HUES6 (cell line): ENCODE measurements around the gene VPS13D.

Experiments
- H3K27ac ChIP-seq: 2 replicates; pipeline ENCODE4 v1.7.0; 2013; ENCODE audit warnings: low read depth, mild to moderate bottlenecking, low read length, inconsistent platforms
- H3K27me3 ChIP-seq: 2 replicates; pipeline ENCODE4 v1.6.1; 2013; ENCODE audit warnings: low read length; ENCODE audit not compliant: control insufficient read depth, insufficient read depth
- H3K36me3 ChIP-seq: 2 replicates; pipeline ENCODE4 v1.6.1; 2013; ENCODE audit warnings: low read length; ENCODE audit not compliant: control insufficient read depth, insufficient read depth
- H3K4me1 ChIP-seq: 2 replicates; pipeline ENCODE4 v1.6.1; 2013; ENCODE audit warnings: low read length; ENCODE audit not compliant: control insufficient read depth, insufficient read depth
- H3K4me3 ChIP-seq: 2 replicates; pipeline ENCODE4 v1.5.1; 2013; ENCODE audit warnings: low read depth, low read length
- H3K9ac ChIP-seq: one replicate; pipeline ENCODE4 v1.6.1; 2013; ENCODE audit warnings: mild to moderate bottlenecking, low read length
- H3K9me3 ChIP-seq: 2 replicates; pipeline ENCODE4 v1.6.1; 2013; ENCODE audit warnings: low read depth, low read length; ENCODE audit not compliant: control insufficient read depth, insufficient read depth

The VPS13D gene

DNA sequence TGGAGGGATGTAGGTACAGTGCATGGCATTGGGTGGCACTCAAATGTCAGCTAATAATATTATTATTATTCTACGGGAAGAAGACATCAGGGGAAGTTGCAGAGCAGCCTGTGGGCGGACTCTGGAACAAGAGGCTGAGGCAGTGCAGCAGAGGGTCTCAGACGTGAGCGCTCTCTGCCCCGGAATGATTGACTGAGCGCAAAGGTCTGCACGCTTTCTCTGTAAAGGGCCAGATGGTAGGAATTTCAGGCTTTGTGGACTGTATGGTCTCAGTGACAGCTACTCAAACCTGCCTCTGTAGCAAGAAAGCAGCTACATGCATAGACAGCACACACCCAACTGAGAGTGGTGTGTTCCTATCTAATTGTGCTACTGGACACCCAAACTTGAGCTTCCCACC, 29.6 kb upstream of the VPS13D start:
- Histone ChIP-seq H3K27me3 (no peaks in the 10 kb centered on the region), H3K4me3 (no peak overlapping the region), H3K36me3 (no peaks in the 10 kb centered on the region), H3K9me3 (no peaks in the 10 kb centered on the region), H3K9ac (no peak overlapping the region), H3K27ac (no peak overlapping the region), H3K4me1 (peaks cover 24% of the 10 kb centered on the region)

DNA sequence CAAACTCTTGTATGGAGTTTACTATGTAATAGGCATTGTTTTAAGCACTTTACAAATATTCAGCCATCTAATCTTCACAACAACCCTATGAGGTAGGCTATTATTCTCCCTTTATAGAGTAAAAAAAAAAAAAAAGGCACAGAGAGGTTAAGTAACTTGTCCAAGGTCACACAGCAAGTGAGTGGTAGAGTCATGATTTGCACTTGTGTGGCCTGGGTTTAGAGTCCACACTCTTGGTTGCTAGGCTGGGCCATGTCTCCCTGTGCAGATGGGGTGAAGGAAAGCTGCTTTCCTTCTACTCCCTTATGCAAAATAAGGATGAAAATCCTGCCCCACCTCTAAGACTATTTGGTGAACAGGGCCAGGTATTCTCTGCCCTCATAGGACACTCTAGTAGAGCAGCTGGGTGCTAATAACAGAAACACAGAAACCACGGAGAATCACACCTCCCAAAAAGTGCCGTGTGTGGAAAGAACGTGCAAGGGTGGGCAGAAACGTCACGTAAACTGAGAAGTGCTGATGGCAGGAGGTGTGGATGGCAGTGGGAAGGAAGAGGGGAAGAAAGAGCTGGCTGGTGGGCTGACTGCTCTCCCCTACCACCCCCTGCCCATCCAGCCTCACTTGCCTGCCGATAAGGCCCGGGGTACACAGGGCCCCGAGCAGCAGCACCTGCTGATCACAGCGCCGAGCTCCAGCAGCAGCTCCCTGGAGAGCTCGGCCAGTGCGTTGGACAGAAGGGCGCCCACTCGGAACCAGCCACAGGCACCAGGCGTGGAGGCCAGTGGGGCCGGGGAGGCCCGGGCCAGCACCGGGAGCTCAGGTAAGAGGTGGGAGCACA, 28.3 kb upstream of the VPS13D start:
- Histone ChIP-seq H3K27ac (no peak overlapping the region), H3K27me3 (no peaks in the 10 kb centered on the region), H3K9ac (no peak overlapping the region), H3K4me3 (no peak overlapping the region), H3K36me3 (no peaks in the 10 kb centered on the region), H3K4me1 (peaks cover 21% of the 10 kb centered on the region), H3K9me3 (no peaks in the 10 kb centered on the region)

DNA sequence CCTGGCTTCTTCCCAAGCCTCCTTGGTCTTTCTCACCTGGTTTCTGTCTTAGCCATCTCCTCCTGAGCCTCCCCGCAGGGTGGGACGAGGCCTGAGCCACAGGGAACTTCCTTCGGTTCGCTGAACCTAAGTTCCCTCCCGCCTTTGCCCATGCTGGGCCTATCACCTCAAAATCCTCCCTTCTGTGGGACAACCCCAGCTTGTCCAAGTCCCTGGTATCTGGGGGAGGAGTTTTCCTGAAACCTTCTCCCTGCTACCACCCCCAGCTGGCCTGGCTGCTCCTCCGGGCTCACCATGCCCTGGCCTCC, 27.7 kb upstream of the VPS13D start:
- no peaks in the 10 kb centered on the region for H3K36me3 ChIP-seq

DNA sequence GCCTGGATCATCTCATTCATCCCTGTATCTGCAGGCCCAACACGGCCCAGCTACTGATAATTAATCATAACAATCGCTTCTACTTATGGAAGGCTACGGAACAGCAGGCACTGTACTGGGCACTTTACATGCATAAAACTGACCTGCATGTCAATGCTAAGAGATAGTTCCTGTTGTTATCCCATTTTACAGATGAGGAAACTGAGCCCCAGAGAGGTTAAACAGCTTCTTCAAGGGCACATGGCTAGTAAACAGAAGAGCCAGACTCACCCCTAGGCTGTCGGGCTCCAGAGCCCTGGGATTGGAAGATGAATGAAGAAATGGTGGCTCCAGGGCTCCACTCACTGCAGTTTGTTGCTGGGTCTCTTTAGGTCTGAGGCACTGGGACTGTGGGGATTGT, 27.3 kb upstream of the VPS13D start:
- Histone ChIP-seq H3K4me3 (no peak overlapping the region), H3K9me3 (no peaks in the 10 kb centered on the region), H3K36me3 (no peaks in the 10 kb centered on the region), H3K27ac (no peak overlapping the region), H3K4me1 (peaks cover 20% of the 10 kb centered on the region), H3K27me3 (no peaks in the 10 kb centered on the region), H3K9ac (no peak overlapping the region)

More for the DNA sequence above, 27.7 kb upstream of the VPS13D start:
- Histone ChIP-seq H3K4me3 (no peak overlapping the region), H3K4me1 (peaks cover 20% of the 10 kb centered on the region), H3K27me3 (no peaks in the 10 kb centered on the region), H3K9ac (no peak overlapping the region), H3K9me3 (no peaks in the 10 kb centered on the region), H3K27ac (no peak overlapping the region)

DNA sequence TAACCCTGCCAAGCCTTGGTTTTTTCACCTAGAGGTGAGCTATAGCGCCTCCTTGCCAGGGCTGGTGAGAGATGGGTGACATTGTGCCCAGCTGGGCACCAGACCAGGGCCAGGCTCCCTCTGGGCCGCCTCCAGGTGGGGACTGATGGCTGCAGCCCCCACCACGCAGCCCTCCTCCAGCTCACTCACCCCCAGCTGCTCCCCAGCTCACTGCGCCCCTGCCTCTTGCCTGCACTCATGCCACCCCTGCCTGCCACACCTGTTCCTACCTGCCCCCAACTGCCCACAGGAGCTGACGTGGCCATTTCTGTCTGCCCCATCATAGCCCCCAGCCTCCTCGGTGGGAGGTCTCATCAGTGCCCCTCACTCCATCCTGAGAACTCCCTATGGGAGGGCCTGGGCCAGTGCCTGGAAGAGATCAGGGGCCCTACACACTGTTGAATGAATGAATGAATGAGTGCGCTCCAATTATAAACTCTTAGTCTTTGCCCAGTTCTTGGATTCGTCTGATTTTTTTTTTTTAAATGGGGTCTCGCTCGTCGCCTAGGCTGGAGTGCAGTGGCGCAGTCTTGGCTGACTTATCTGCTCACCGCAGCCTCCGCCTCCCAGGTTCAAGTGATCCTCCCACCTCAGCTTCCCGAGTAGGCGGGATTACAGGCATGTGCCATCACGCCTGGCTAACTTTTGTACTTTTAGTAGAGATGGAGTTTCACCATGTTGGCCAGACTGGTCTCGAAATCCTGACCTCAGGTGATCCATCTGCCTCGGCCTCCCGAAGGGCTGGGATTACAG, 26.4 kb upstream of the VPS13D start:
- no peak overlapping the region for H3K4me3 ChIP-seq
- H3K27me3 ChIP-seq = no peaks in the 10 kb centered on the region
- no peak overlapping the region for H3K27ac ChIP-seq
- H3K9ac ChIP-seq = no peak overlapping the region
- H3K9me3 ChIP-seq = no peaks in the 10 kb centered on the region
- H3K4me1 ChIP-seq = peaks cover 26% of the 10 kb centered on the region
- no peaks in the 10 kb centered on the region for H3K36me3 ChIP-seq

DNA sequence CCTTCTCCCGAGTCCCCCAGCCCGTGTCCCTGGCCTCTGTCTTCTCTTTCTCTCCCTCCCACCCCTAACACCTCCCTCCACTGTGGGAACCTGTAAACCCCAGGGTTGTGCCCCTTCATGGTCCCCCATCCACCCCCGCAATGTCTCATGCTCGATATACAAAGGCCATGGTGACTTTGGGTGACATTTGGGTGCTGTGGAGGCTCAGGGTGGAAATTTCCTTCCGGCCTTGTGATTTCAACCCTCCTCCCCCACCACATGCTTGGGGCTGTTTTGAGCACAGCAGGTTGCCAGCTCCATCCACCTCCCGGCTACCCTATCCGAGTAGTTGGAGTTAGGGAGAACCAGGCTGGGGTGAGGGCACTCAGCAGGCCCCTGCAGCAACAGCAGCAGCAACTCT, 25.7 kb upstream of the VPS13D start:
- H3K36me3 ChIP-seq = no peaks in the 10 kb centered on the region
- no peaks in the 10 kb centered on the region for H3K27me3 ChIP-seq
- no peak overlapping the region for H3K9ac ChIP-seq
- H3K9me3 ChIP-seq = no peaks in the 10 kb centered on the region
- peaks cover 24% of the 10 kb centered on the region for H3K4me1 ChIP-seq
- H3K4me3 ChIP-seq = no peak overlapping the region
- no peak overlapping the region for H3K27ac ChIP-seq

DNA sequence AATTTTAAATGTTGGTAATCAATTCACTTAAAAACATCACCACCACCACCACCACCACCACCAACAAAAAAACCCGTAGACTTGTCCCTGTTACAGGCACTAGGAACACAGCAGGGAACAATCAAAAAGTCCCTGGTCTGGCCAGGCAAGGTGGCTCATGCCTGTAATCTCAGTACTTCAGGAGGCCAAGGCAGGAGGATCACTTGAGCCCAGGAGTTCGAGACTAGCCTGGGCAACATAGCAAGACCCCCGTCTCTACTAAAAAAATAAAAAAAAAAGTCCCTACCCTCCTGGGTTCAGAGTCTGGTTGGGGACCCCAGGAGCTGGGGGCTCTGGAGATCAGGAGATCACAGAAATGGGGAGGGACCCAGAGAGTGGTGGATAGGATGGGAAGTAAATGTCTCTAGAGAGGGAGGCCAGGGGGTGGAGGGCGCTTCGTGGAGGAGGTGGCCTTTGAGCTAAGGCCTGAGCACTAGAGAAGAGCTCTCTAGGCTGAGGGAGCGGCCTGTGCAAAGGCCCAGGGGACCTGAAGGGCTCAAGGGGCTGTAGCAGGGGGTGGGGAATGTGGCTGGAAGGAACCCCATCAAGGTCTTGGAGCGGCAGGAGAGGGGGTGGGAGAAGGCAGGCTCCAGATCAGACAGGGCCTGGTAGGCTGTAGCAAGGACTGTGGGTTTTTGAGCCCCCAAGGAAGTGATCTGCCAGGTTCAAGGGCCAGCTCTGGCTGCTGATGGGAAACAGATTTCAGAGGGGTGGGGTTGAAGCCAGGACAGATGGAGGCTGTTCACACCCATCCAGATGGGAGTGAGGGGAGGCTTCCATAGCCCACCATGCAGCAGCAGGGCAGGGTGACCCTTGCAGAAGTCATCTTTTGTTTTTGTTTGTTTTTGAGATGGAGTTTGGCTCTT, 24.8 kb upstream of the VPS13D start:
- H3K9me3 ChIP-seq = no peaks in the 10 kb centered on the region
- H3K9ac ChIP-seq = no peak overlapping the region
- H3K4me3 ChIP-seq = no peak overlapping the region
- no peaks in the 10 kb centered on the region for H3K36me3 ChIP-seq
- peaks cover 19% of the 10 kb centered on the region for H3K4me1 ChIP-seq
- H3K27ac ChIP-seq = no peak overlapping the region
- H3K27me3 ChIP-seq = no peaks in the 10 kb centered on the region

DNA sequence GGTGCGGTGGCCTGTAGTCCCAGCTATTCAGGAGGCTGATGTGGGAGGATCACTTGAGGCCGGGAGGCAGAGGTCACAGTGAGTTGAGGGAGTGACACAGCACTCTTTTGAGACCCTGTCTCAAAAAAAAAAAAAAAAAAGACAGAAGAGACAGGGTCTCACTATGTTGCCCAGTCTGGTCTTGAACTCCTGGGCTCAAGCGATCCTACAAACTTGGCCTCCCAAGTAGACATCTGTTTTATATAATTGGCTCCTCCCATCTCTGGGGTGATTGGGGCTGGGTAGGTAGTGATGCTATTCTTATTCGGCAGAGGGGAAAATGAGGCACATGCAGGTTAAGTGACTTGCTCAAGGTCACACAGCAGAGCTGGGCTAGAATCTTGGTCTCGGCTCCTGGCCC, 23.6 kb upstream of the VPS13D start:
- Histone ChIP-seq H3K27ac (no peak overlapping the region), H3K9me3 (no peaks in the 10 kb centered on the region), H3K9ac (no peak overlapping the region), H3K27me3 (no peaks in the 10 kb centered on the region), H3K4me1 (peaks cover 19% of the 10 kb centered on the region), H3K36me3 (no peaks in the 10 kb centered on the region), H3K4me3 (no peak overlapping the region)

DNA sequence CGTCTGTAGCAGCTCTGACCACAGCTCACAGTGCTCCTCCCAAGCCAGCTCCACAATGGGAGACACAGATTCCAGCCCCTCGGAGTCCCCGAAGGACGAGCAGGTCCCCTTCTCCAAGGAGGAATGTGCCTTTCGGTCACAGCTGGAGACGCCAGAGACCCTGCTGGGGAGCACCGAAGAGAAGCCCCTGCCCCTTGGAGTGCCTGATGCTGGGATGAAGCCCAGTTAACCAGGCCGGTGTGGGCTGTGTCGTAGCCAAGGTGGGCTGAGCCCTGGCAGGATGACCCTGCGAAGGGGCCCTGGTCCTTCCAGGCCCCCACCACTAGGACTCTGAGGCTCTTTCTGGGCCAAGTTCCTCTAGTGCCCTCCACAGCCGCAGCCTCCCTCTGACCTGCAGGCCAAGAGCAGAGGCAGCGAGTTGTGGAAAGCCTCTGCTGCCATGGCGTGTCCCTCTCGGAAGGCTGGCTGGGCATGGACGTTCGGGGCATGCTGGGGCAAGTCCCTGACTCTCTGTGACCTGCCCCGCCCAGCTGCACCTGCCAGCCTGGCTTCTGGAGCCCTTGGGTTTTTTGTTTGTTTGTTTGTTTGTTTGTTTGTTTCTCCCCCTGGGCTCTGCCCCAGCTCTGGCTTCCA, 22.9 kb upstream of the VPS13D start:
- no peaks in the 10 kb centered on the region for H3K36me3 ChIP-seq
- H3K9me3 ChIP-seq = no peaks in the 10 kb centered on the region
- H3K27me3 ChIP-seq = no peaks in the 10 kb centered on the region
- H3K27ac ChIP-seq = peak overlapping the region; percentile 34; the same call in 1 of the 2 replicates
- H3K9ac ChIP-seq = no peak overlapping the region
- H3K4me1 ChIP-seq = peaks cover 19% of the 10 kb centered on the region
- H3K4me3 ChIP-seq = no peak overlapping the region

DNA sequence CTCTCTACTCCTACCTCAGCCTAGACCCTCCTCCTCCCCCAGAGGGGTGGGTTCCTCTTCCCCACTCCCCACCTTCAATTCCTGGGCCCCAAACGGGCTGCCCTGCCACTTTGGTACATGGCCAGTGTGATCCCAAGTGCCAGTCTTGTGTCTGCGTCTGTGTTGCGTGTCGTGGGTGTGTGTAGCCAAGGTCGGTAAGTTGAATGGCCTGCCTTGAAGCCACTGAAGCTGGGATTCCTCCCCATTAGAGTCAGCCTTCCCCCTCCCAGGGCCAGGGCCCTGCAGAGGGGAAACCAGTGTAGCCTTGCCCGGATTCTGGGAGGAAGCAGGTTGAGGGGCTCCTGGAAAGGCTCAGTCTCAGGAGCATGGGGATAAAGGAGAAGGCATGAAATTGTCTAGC, 21.6 kb upstream of the VPS13D start:
- H3K4me1 ChIP-seq = peaks cover 19% of the 10 kb centered on the region
- H3K9me3 ChIP-seq = no peaks in the 10 kb centered on the region
- H3K4me3 ChIP-seq = no peak overlapping the region
- no peaks in the 10 kb centered on the region for H3K27me3 ChIP-seq
- no peak overlapping the region for H3K9ac ChIP-seq
- H3K27ac ChIP-seq = no peak overlapping the region
- H3K36me3 ChIP-seq = no peaks in the 10 kb centered on the region
